ENCODE data around the gene EIF3F.

EIF3F gene

DNA sequence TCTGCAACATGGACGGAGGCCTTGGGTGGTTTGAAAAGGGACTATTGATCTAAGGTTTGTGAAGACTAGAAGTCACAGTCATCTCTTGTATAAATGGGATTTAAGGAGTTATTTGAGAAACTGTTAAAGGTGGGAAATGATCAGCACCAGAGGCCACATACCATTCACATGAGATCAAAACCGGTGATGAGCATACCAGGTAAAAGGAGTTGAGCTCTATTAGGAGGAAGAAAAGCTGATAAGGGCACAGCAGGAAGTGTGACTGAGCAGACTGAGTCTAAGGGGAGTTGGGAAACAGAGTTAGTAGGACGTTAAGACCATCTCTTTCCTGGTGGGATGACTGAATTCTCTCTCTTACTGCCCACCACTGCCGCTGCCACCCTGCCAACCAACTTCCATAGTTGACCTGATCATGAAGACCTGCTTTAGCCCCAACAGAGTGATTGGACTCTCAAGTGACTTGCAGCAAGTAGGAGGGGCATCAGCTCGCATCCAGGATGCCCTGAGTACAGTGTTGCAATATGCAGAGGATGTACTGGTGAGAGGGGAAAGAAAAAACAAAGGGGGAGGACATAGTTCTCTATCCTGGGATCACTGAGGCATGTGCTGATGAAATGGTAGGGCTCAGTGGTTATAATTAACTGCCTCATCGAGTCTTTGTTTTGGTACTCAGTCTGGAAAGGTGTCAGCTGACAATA, 7.6 kb downstream of the EIF3F start:
- DNase-seq: no peak

- no peak for DNase-seq
Observed at GRCh38 chr11:7999795-8000194, 12.7 kb downstream of the EIF3F start.

- DNase-seq: no peak
Observed at GRCh38 chr11:8000390-8000789, 13.3 kb downstream of the EIF3F start.

GRCh38 chr11:8002676-8003075, 15.5 kb downstream of the EIF3F start:
- no peak for DNase-seq

GRCh38 chr11:8003187-8003586, 16.1 kb downstream of the EIF3F start:
- DNase-seq: no peak

DNA sequence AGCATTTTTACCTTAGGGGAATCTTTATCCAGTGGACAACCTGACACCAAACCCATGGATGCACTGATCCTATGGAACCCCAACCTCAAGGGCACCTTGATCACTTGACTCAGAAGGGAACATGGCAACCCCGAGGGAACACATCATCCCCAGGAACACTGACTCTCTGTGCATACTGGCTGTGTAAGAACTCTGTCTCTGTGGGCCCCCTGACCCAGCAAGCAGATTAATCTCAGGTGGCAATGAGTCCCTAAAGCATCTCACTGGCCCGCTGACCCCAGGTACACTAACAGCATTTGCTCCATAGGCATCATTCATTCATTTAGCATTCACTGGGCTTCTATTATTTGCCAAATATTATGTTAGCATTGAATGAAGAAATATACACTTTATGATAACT, 16.9 kb downstream of the EIF3F start:
- DNase-seq: no peak

DNA sequence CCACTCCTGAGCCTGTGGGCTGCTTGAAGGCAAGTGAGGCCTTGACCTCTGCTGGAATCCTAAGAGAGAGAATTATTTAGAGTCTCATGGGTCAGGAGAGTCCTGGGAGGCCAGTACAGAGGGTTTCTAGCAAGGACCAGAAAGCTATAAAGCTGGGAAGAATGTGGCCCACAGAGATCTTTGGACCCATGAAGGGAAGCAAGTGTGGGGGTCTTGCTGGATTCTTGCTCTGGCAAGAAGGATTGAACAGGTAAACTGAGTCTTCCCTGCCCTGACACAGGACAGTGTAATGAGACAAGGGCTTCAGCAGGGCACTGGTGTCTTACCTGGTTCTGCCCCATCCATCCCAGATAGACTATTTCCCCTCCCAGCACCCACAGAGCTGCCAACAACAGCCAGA, 18.4 kb downstream of the EIF3F start:
- no peak for DNase-seq

GRCh38 chr11:8006349-8006977, 19.3 kb downstream of the EIF3F start:
- DNase-seq: peak; percentile 24 to 46

GRCh38 chr11:8008212-8008611, 21.1 kb downstream of the EIF3F start:
- DNase-seq: no peak

- DNase-seq: no peak
Observed at GRCh38 chr11:8009856-8010255, 22.7 kb downstream of the EIF3F start.

DNA sequence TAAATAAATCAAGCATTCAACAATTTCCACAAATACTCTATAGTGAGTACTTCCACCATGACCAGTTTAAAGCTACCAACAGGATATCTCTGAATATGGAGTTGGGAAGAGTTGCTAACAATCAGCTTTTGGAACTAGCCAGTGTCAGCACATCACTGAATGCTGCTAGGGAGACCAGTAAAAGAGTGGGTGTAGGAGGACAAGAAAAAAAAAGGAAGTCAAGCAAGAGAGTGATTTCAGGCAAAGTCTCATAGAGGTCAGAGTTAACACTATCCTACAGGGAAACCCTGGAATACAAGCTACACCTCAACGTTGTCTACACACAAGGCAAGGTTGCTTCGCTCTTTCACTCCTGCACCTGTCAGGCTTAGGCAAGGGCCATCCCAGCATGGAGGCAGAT, 24.2 kb downstream of the EIF3F start:
- no peak for DNase-seq

DNA sequence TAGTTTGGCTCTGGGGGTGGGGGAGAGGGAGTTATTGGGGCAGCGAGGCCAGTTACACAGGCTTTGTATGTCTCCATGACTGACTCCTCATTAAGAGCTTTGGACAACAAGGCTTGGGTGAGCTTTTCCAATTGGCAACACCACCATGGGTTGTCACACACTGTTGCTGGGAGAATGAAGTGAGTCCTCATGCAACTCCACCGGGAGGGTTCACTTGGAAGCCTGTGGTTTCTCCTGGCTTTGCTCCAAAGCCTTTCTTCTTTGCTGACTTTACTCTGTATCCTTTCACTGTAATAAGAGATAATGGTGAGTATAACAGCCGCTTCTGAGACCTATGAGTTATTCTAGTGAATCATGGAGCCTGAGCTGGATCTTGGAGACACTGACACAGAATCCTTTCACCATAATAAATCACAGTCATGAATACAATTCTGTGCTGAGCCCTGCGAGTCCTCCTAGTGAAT, 24.9 kb downstream of the EIF3F start:
- DNase-seq: no peak

- no peak for DNase-seq
Observed at GRCh38 chr11:8013833-8014232, 26.7 kb downstream of the EIF3F start.

DNA sequence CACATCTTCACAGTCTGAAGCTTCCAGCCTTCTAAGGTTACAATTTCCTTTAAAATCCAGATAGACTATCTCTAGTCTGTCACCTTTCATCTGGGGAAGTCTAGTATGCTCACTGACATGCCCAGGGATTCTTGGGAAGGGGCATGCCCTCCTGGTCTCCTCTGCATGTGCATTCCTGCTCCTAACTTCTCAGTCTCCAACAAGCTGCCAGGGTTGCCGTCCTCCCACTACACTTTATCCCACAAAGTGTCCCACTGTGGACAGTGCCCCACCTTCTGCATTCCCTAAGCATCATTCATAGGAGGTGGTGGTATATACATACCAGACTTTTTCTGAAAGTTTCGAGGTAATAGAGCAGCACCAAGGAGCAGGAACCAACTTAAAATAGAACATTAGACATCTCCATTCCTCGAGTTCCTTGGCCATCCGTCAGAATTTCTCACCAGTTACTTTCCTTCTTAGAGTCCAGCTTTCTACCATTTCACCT, 28.7 kb downstream of the EIF3F start:
- DNase-seq: no peak

- DNase-seq: no peak
Observed at GRCh38 chr11:8016440-8016839, 29.3 kb downstream of the EIF3F start.

GRCh38 chr11:8017071-8017470, 29.9 kb downstream of the EIF3F start:
- DNase-seq: no peak

DNA sequence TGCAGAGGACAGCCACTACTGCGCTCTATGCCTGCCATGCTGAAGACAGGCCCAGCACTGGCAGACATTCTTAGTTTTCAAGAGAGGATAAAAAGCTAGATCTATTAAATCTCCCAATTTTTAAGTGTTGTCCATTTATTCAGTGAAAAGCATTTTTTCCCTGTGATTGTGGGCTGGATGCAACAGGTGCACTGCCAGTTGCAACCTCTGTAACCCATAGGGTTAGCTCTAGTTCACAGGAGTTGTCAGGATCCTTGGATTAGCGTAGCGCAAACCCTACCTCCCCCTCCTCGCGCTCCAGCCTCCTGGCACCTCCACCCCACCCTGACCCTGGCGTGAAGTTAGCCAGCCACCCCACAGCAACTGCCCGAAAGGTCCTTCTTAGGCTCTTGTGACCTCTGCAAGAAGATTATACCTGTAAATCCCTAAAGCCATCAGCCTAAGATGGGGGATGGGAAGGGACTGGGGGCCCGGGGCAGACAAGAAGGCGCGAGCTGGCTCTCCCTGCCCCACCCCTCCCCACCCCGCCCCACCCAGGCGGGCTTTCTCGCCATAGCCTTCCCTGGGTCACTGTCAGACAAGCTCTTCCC, 30.9 kb downstream of the EIF3F start:
- no peak for DNase-seq

DNA sequence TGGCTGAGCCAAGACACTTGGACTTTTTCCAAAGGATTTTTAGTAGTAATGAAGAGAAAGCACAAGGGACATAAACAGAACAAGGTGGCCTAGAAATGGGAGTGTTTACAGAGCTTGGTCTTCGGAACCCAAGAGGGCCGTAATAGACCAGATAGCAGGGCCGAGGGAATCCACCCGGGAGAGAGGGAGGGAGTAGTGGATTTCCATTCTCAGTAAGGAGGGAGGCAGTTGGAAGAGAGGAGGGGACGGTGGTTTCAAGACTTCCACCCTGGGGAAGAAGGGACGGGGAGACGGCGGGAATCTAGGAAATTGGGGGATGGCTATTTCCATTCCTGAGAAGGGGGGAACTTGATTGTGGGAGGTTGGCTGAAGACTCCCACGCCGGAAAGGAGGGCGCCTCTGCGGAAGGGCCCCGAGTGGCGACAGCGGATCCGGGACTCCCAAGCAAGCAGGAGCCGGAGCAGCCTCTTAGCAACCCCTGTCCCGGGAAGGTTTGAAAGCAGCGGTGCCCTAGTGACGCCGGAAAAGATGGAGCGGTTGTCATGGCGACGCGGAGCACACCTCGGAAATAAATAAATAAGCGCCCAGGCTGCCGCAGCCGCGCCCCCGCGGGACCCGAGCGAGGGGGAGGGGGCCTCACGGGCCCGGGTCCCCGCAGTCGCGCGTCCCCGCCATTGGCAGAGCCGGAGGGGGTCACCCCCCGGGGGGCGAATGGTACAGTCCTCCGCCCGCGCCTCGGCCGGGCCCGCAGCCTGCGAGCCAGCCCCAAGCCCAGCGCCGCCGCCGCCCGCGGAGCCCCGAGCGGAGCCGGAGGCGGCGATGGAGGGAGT, 31.6 kb downstream of the EIF3F start:
- DNase-seq: no peak

DNA sequence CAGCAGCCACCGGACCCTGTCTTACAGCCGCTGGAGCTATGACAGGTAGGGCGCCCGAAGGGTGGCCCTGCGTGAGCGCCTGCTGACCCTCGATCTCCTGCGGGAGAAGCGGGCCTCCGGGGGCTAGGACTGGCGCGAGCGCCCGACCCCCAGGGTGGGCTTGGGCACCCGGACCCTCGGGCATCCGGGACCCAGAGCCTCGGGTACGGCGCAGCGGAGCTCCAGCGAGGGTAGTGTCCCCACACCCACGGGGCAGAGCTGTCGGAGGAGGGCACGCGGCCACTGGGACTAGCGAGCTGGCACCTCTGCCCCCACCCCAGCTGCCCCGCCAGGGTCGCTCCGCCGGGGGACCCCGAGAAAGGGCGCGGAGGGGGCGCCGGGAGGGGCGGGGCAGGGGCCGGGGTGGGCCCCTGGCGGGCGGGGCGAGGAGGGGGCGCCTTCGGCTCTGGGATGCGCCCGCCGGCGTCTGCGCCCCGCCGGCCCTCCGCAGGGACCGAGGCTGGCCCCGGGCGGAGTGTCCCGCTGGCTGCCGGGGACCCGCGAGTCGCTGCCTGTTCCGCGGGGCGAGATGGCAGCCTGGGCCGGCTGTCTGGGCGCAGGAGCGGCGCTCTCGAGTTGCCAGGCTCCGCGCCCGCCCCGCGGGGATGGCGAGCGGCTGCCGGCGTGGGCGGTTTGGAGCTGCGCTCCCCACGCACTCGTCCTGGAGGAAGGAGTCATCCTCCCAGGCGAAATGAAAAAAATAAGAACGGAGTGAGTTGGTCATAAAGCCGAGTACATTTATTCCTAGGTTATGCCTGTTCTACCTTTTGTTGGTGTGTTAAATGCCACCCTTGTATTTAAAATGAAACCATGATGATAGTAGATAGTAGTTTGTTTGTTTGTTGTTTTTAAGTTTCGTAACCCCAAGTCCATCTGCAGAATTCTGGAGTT, 32.4 kb downstream of the EIF3F start:
- DNase-seq: no peak

DNA sequence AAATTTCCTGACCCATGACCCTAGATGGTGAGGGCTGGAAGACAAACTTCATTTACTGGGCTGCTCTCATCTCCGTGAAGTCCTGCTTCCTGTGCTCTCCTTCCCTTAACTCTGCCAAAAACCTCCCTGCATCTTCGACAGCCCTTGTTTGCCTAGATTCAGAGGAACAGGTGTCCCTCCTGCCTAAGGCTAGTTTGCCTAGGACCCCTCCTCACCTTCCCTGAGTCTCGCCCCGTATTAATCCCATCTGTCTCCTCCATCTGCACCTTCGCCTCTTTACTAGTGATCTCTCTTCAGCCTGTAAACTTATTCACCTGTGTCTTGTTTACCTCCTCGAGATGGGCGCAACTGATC, 33.1 kb downstream of the EIF3F start:
- no peak for DNase-seq

GRCh38 chr11:8021920-8022319, 34.8 kb downstream of the EIF3F start:
- DNase-seq: no peak

DNA sequence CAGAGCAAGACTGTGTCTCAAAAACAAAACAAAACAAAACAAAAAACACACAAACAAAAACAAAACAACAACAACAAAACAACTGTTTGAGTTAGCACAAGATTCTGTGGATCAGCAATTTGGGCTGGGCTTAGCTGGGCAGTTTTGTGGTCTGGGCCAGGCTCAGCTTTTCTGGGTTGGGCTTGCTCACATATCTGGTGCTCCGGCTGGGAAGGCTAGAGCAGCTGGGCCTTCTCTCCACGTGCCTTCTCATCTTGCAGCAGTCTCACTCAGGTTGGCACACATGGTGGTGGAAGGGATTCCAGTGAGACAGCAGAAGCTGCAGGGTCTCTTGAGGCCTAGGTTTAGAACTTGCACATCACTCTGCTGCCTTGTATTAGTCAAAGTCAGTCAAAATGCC, 35.7 kb downstream of the EIF3F start:
- DNase-seq: no peak
